HG03558 (cell line): Measurements from ENCODE around the gene CAMTA1.

Experiments used
- ATAC-seq: cut with Tn5 transposase; IDR thresholded peaks from one replicate; pipeline ENCODE4 v1.9.1; 2021; ENCODE audit warnings: moderate number of reproducible peaks; ENCODE audit not compliant: unreplicated experiment; ENCODE audit errors: extremely low read depth

CAMTA1 gene

DNA sequence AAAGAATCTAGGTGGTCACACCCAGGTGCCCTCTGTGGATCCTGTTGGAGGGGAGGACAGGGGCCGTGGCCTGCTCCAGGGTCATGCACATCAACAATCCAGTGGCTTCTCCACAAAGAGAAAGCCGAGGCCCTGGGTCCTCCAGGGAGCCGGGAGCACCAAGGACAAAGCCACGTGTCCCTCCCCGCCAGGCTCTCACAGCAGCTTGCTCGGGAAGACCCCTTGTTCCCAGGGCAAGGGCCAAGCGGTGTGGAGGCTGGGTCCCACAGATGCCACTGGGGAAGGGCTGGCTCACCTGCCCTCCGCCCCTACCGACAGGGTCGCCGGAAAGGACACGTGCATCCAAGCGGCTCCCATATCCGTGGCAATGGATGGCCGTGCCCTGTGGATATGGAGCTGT, 793.0 kb downstream of the CAMTA1 start:
- no peak for ATAC-seq

GRCh38 chr1:7579016-7579415, 793.8 kb downstream of the CAMTA1 start:
- no peak for ATAC-seq

DNA sequence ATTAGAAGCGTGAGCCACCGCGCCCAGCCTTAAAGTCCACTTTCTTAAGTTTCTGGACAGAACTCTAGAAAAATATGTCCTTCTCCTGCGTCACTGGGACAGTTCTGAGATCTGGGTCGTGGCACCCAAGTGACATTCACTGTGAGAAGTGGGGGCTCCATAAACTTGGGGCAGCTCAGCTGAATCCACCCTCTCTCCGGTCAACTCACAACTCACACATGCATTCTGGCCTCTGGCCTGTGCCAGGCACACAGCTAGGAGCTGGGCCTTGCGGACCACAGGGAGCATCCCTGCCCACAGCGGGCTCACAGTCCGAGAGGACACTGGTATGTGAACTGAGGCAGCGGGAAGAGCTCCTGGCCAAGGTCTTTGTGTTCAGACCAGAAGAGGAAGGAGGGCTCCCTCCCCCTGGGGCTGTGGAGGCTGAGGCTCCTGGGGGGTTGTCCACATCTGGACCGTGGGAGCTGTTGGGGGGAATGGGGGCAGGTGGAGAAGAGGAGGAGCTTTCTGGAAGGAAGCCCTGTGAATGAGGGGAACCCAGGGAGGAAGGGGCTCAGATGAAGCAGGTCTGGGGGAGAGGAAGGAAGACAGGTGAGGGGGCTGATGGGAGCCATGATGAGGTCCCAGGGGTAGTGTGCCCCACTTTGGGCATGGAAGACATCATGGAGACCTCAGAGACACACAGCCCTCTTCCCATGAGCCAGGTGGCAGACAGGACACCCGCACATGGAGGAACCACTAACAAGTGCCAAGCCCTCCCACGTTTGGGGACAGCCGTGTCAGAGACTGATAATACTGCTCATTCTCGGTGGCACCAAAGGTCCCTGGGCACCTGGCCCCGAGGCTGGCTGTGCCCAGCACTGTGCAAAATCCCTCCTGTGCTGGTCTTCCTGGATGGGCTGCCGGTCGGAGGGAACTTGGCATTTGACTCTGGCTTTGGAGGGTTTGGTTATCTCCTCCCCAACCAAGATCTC, 794.9 kb downstream of the CAMTA1 start:
- no peak for ATAC-seq

GRCh38 chr1:7580923-7581753, 795.9 kb downstream of the CAMTA1 start:
- no peak for ATAC-seq

DNA sequence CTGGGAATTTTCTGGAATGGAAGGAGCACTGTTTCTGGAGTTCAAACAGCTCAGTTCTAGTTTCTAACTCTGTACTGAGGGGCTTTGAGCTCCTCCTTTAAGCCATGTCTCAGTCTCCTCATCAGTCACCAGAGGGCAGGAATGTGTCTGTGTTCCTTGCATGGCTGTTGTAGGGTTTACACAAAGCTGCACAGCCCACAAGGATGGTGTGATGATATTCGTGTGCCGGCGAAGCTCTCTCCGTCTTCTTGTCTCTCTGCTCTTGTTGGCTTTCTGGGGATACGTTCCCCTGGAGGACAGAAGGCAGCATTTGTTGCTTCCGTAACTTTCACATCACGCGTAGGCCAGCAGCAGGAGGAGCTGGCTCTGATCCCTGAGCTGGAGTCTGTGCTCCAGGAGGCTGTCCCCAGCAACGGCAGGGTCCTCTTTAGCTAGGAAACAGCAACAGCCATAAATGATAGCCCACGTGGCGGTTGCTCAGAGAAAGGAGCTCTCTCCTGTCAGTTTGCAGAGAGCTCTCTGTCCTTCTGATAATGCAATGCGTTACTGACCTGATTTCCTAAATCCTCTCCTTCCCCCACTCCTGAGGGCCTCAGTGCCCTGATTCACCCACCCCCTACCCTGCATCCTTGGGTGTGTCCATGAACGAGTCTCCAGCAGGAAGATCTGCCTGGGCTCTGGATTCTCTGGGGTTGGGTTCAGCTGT, 796.7 kb downstream of the CAMTA1 start:
- no peak for ATAC-seq

DNA sequence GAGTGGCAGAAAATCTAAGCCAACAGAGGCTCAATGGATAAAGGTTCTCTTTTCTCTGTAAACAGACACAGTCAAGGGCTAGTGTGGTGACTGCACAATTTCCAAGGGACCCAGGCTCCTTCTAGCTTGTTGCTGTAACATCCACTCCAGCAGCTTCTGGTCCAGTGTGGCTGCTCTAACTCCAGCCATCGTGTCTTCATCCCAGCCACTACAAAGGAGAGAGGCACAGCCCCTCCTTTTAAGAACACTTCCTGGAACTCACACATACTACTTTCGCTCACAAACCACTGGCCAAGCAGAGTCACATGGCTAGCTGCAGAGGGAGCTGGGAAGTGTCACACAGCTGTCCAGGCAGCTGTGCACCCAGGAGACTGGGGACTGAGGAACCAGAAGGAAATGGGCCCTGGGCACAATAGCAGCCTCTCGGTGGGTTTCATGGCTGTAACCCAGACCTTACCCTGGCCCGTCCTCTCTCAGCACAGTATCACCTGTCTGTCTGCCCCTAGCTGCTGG, 797.3 kb downstream of the CAMTA1 start:
- ATAC-seq, result no peak

DNA sequence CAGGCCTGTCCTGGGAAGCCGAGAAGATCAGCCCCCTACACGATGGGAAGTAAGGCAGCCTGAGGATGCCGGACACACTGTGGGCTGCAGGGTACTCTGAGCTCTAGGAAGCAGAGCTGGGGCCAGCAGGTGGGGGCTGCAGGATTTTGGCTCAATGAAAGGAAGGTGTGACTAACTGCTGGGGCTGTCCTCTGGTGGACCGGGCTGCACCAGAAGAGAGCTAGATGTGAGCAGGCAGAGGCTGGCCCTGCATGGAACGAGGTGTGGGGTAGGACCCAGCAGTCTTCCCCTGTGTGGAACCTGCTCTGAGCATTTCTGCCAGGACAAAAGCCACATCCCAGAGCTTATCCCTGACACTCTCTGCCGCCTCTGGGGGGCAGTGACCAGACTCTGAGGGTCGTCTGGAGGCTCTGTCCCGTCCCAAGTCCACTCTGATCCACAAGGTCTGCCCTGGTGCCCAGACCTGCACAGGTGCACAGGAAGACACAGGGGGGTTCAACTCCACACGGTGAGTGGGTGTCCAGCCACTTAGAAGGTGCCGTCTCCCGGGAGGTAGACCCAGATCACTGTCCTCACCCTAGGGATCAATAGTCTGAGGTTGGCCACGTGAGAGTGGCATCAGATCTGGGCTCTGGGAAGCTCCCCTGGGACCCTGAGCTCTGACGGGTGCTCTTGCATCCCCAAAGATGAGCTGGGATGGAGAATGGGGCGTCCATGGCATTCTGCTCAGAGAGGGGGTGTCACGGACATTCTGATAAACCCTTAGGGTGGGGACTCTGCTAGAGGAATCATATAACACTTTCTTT, 798.2 kb downstream of the CAMTA1 start:
- ATAC-seq, result no peak

DNA sequence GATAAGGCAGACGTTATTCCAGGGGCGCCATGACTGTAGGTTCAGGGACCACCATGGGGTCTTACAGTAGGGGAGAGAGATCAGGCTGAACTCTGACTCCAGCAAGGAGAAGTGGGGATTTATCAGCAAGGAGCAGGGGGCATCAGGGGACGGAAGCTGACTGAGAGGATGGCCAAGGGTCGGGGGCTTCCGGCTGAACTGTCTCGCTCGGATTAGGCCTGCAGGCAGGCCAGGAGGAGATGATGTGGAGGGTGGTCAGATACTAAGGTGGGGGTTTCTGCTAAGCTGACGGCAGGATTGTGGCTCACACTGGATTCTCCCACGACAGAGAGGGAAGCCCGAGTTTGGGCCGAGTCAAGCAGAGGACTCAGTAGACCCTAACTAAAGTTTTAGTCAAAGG, 798.9 kb downstream of the CAMTA1 start:
- ATAC-seq, result no peak

GRCh38 chr1:7584643-7585042, 799.4 kb downstream of the CAMTA1 start:
- ATAC-seq, result no peak

DNA sequence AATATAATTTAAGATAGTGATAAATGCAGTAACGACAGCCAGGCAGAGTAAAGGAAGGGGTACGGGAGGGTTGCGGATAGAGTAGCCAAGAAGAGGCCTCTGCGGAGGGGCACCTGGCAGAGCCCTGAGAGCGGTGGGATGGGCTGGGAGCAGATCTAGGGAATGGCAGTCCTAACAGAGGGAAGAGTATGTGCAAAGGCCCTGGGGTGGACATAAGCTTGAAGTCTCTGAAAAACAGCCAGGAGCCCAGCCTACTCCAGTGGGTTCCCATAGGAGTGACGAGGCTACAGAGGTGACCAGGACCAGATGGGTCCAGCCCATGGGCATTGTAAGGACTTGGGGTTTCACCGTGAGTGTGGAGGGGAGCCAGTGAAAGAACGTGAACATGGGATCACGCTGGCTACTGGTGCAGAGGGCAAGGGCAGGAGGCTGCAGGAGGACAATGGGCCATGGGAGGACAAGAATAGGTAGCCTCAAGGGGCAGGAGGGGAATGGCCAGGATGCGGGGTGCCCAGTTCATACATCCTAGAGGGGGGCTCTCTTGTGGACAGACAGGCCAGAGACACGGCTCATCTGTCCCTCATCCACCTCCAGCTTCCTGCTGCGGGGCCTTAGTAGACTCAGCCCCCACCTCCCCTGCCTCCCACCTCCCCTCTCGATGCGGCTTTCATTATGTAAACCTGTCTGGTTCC, 800.1 kb downstream of the CAMTA1 start:
- no peak for ATAC-seq

- ATAC-seq, result no peak
These were observed 801.0 kb downstream of the CAMTA1 start for GRCh38 chr1:7586031-7586941.

GRCh38 chr1:7587108-7587772, 802.0 kb downstream of the CAMTA1 start:
- ATAC-seq, result no peak

GRCh38 chr1:7587773-7588456, 802.7 kb downstream of the CAMTA1 start:
- no peak for ATAC-seq

- ATAC-seq, result no peak
These were observed 803.2 kb downstream of the CAMTA1 start for GRCh38 chr1:7588457-7588827.

DNA sequence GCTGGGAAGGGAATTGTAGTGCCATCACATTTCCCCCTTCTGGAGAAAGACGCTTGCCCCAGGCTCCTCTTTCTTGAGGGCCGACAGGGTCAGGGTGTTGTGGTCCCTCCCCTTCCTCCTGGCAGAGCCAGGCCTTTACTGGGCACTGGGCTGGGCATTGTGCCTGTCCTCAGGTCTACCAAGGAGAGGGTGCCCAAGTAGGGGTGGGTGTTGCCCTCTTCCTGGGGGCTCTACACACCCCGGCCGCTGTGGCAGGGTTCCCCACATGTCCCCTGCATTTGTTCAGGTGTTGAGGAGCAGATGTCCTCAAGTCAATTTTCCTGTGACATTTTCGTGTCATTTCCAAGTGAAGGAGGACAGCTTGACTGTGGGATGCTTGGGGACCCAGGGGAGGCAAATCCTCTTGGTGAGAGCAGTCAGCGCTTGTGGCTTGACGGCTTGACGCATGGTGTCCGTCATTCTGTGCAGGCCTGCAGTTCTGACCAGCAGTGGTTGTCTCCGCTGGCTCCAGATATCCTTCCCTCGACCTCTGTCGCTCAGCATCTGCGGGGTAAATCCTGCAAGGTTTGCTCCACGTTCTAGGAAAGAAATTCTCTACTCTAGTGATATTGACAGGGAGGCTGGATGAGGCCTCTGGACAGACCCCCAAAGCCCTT, 804.0 kb downstream of the CAMTA1 start:
- ATAC-seq, result no peak

- no peak for ATAC-seq
These were observed 804.6 kb downstream of the CAMTA1 start for GRCh38 chr1:7589774-7590425.
